HepG2 (cell line): Measurements from ENCODE around the gene JSRP1. TPM values are rescaled to one million over a fixed set of nuclear protein-coding genes. Genes with fewer than 3 reads are reported as not detected.

Experiments
- AGO1 ChIP-seq: fragments of 200-400 bp; formaldehyde crosslinking; IDR thresholded peaks from 2 replicates; pipeline ENCODE4 v1.6.1; 2017; ENCODE audit warnings: mild to moderate bottlenecking, low read depth, low read length, moderate library complexity; ENCODE audit not compliant: poor library complexity, severe bottlenecking
- BRF2 ChIP-seq: sonication (generic); formaldehyde crosslinking; IDR thresholded peaks from 2 replicates; pipeline ENCODE4 v1.8.1; 2022; ENCODE audit warnings: mild to moderate bottlenecking, missing genetic modification reagents
- CREBL2 ChIP-seq: sonication (generic); formaldehyde crosslinking; IDR thresholded peaks from 2 replicates; pipeline ENCODE4 v1.8.1; 2023; ENCODE audit warnings: missing genetic modification reagents, mild to moderate bottlenecking, borderline replicate concordance
- EHMT2 ChIP-seq: fragments of 200-600 bp; sonication (generic); IDR thresholded peaks from 2 replicates; pipeline ENCODE4 v1.7.0; 2017; ENCODE audit warnings: antibody characterized with exemption, low read depth, low read length, borderline replicate concordance
- EP300 ChIP-seq, 3 experiments: sonication (generic) in 1 of 3; formaldehyde crosslinking in 1 of 3; IDR thresholded peaks; 2 replicates each; pipeline versions ENCODE4 v1.5.1 to v1.6.1; 2011 to 2020; ENCODE audit warnings: low read depth in 2 of 3, low read length in 2 of 3, borderline replicate concordance in 1 of 3, improper control_type of control experiment in 1 of 3, mild to moderate bottlenecking in 1 of 3, missing genetic modification reagents in 1 of 3, moderate library complexity in 1 of 3
- GPBP1L1 ChIP-seq: sonication (generic); formaldehyde crosslinking; IDR thresholded peaks from 2 replicates; pipeline ENCODE4 v1.5.0; 2020; ENCODE audit warnings: mild to moderate bottlenecking, missing genetic modification reagents
- HBP1 ChIP-seq: IDR thresholded peaks from 2 replicates; pipeline ENCODE4 v1.6.1; 2016; ENCODE audit warnings: low read depth, control low read depth
- KDM4B ChIP-seq: sonication (generic); formaldehyde crosslinking; IDR thresholded peaks from 2 replicates; pipeline ENCODE4 v1.4.0; 2020; ENCODE audit warnings: missing genetic modification reagents
- LCORL ChIP-seq, 2 experiments: fragments of 450-650 bp in 1 of 2; sonication (generic) in 1 of 2; formaldehyde crosslinking in 1 of 2; IDR thresholded peaks; 2 replicates each; pipeline versions ENCODE4 v1.5.0 to v1.6.1; 2017 to 2020; ENCODE audit warnings: antibody characterized with exemption in 1 of 2, missing genetic modification reagents in 1 of 2
- MAZ ChIP-seq, 2 experiments: sonication (generic) in 1 of 2; formaldehyde crosslinking in 1 of 2; IDR thresholded peaks; 2 replicates each; pipeline versions ENCODE4 v1.5.0 to v1.6.1; 2012 to 2020; ENCODE audit warnings: low read depth in 2 of 2, mild to moderate bottlenecking in 2 of 2, borderline replicate concordance in 1 of 2, improper control_type of control experiment in 1 of 2, low read length in 1 of 2, missing genetic modification reagents in 1 of 2, moderate library complexity in 1 of 2
- NR0B2 ChIP-seq: sonication (generic); formaldehyde crosslinking; IDR thresholded peaks from 2 replicates; pipeline ENCODE4 v1.4.0; 2020; ENCODE audit warnings: mild to moderate bottlenecking, missing genetic modification reagents
- NR2F2 ChIP-seq: IDR thresholded peaks from 2 replicates; pipeline ENCODE4 v1.6.1; 2012; ENCODE audit warnings: low read depth, inconsistent platforms, borderline replicate concordance
- PAX8 ChIP-seq: sonication (generic); formaldehyde crosslinking; IDR thresholded peaks from 2 replicates; pipeline ENCODE4 v1.8.0; 2022; ENCODE audit warnings: mild to moderate bottlenecking, missing genetic modification reagents, borderline replicate concordance
- SCMH1 ChIP-seq: sonication (generic); formaldehyde crosslinking; IDR thresholded peaks from 2 replicates; pipeline ENCODE4 v1.9.0; 2021; ENCODE audit warnings: missing genetic modification reagents, mild to moderate bottlenecking, borderline replicate concordance
- SOX6 ChIP-seq, 2 experiments: fragments of 450-650 bp in 1 of 2; sonication (generic) in 1 of 2; formaldehyde crosslinking in 1 of 2; IDR thresholded peaks; 2 replicates each; pipeline versions ENCODE4 v1.4.0 to v1.6.1; 2017 to 2020; ENCODE audit warnings: antibody characterized with exemption in 1 of 2, mild to moderate bottlenecking in 1 of 2, missing genetic modification reagents in 1 of 2
- ZBTB1 ChIP-seq: sonication (generic); formaldehyde crosslinking; IDR thresholded peaks from 2 replicates; pipeline ENCODE4 v1.4.0; 2020; ENCODE audit warnings: missing genetic modification reagents, borderline replicate concordance
- ZBTB46 ChIP-seq: sonication (generic); formaldehyde crosslinking; IDR thresholded peaks from 2 replicates; pipeline ENCODE4 v1.4.0; 2020; ENCODE audit warnings: mild to moderate bottlenecking, missing genetic modification reagents, borderline replicate concordance
- ZNF260 ChIP-seq: sonication (generic); formaldehyde crosslinking; IDR thresholded peaks from 2 replicates; pipeline ENCODE4 v1.4.0; 2020; ENCODE audit warnings: missing genetic modification reagents, low read depth, mild to moderate bottlenecking, borderline replicate concordance
- ZNF382 ChIP-seq: sonication (generic); formaldehyde crosslinking; IDR thresholded peaks from 2 replicates; pipeline ENCODE4 v1.5.0; 2020; ENCODE audit warnings: missing genetic modification reagents, mild to moderate bottlenecking, borderline replicate concordance
- ZNF605 ChIP-seq: sonication (generic); formaldehyde crosslinking; IDR thresholded peaks from 2 replicates; pipeline ENCODE4 v1.8.0; 2022; ENCODE audit warnings: mild to moderate bottlenecking, missing genetic modification reagents
- ZNF83 ChIP-seq: sonication (generic); formaldehyde crosslinking; IDR thresholded peaks from 2 replicates; pipeline ENCODE4 v1.4.0; 2020; ENCODE audit warnings: missing genetic modification reagents, mild to moderate bottlenecking, borderline replicate concordance
- polyA plus RNA-seq, 8 experiments: library from polyadenylated mRNA; depleted of rRNA in 3 of 8; stranded (reverse) in 7 of 8; unstranded in 1 of 8; fragments of >200 nt; fragmentation: Illumina TruSeq in 4 of 8; extraction: Trizol in 4 of 8; gene quantifications; 2 replicates each; pipeline versions ENCODE4 v1.2.1 to v1.2.3, GENCODE V29; 2011 to 2016; ENCODE audit warnings: low read depth in 4 of 8, missing spikeins in 1 of 8, mixed read lengths in 1 of 8; ENCODE audit not compliant: insufficient read depth in 1 of 8
- total RNA-seq, 5 experiments: library from RNA; depleted of rRNA; stranded (reverse); fragments of >200 nt; fragmentation: Illumina TruSeq; extraction: Trizol; gene quantifications; 2 replicates each; pipeline ENCODE4 v1.2.3, GENCODE V29; 2016; ENCODE audit warnings: low read depth in 1 of 5

The JSRP1 gene
- total and polyA plus RNA-seq, 2 of the 13 experiments (the other 11 are each of a cell fraction or from before 2014, with no cell fraction given) = 0.16 to 0.38 TPM

- TF ChIP-seq NR0B2 = 0 out of 2 replicates have a peak, but pooled peaks have one; percentile 6
- TF ChIP-seq ZNF83 (CRISPR knock-in tag) = no peak
- no peak for TF ChIP-seq MAZ (IDR thresholded peaks at IDR 0.05; ENCODE audit: borderline replicate concordance, low read depth, low read length)
- TF ChIP-seq MAZ (CRISPR knock-in tag; IDR thresholded peaks at IDR 0.05; ENCODE audit: low read depth) = 0 out of 2 replicates have a peak, but pooled peaks have one; percentile 34
- no peak for TF ChIP-seq HBP1 (CRISPR knock-in tag)
- TF ChIP-seq ZNF605 = peak; percentile 85
- TF ChIP-seq EP300 (IDR thresholded peaks at IDR 0.05; ENCODE audit: low read depth in 2 of 2, low read length in 2 of 2) = no peak
- TF ChIP-seq EP300 (CRISPR knock-in tag; IDR thresholded peaks at IDR 0.05; ENCODE audit: borderline replicate concordance) = no peak
- no peak for TF ChIP-seq ZNF382 (CRISPR knock-in tag)
- TF ChIP-seq CREBL2 (CRISPR knock-in tag) = no peak
- TF ChIP-seq BRF2 (CRISPR knock-in tag) = no peak
- TF ChIP-seq GPBP1L1 = no peak
- TF ChIP-seq SOX6 (IDR thresholded peaks at IDR 0.05) = no peak
- no peak for TF ChIP-seq SOX6 (CRISPR knock-in tag; IDR thresholded peaks at IDR 0.05)
- TF ChIP-seq KDM4B = no peak
- TF ChIP-seq ZBTB46 (CRISPR knock-in tag) = peak; percentile 65; the same call in 1 of the 2 replicates
- TF ChIP-seq PAX8 (CRISPR knock-in tag) = no peak
- no peak for TF ChIP-seq ZBTB1 (CRISPR knock-in tag)
- TF ChIP-seq SCMH1 (CRISPR knock-in tag) = no peak
- no peak for TF ChIP-seq ZNF260 (CRISPR knock-in tag)
- 0 out of 2 replicates have a peak, but pooled peaks have one; percentile 24 for TF ChIP-seq NR2F2
- no peak for TF ChIP-seq LCORL (IDR thresholded peaks at IDR 0.05)
- TF ChIP-seq LCORL (CRISPR knock-in tag; IDR thresholded peaks at IDR 0.05) = peak; percentile 94
- no peak for TF ChIP-seq EHMT2
- TF ChIP-seq AGO1 = no peak
These were observed 32.2 kb upstream of the JSRP1 start (continued) for GRCh38 chr19:2288338-2288817.
